ENCODE measurements around the gene R3HCC1L.
"Not testable (repeated sequence)": the region's sequence is repeated elsewhere in the genome, so short reads cannot be mapped to it uniquely, and the experiment has no call there.

Gene R3HCC1L

GRCh38 chr10:98144985-98145384, 10.5 kb downstream of the R3HCC1L start:
- TF ChIP-seq ZNF274 (IDR thresholded peaks at IDR 0.05; ENCODE audit: low read depth, low read length), result no peak
- no peak overlapping the region for H3K4me3 ChIP-seq (ENCODE audit: low read length)

GRCh38 chr10:98149858-98150257, 15.4 kb downstream of the R3HCC1L start:
- no peak for TF ChIP-seq ZNF274 (IDR thresholded peaks at IDR 0.05; ENCODE audit: low read depth, low read length)
- no peak overlapping the region for H3K4me3 ChIP-seq (ENCODE audit: low read length)

GRCh38 chr10:98150544-98150943, 16.1 kb downstream of the R3HCC1L start:
- TF ChIP-seq ZNF274 (IDR thresholded peaks at IDR 0.05; ENCODE audit: low read depth, low read length), result no peak
- H3K4me3 ChIP-seq (ENCODE audit: low read length), result no peak overlapping the region

GRCh38 chr10:98152778-98153177, 18.3 kb downstream of the R3HCC1L start:
- not testable (repeated sequence) for H3K4me3 ChIP-seq (ENCODE audit: low read length)

GRCh38 chr10:98153213-98153958, 18.9 kb downstream of the R3HCC1L start:
- not testable (repeated sequence) for H3K4me3 ChIP-seq (ENCODE audit: low read length)

GRCh38 chr10:98154076-98154475, 19.6 kb downstream of the R3HCC1L start:
- no peak overlapping the region for H3K4me3 ChIP-seq (ENCODE audit: low read length)
- no peak for TF ChIP-seq ZNF274 (IDR thresholded peaks at IDR 0.05; ENCODE audit: low read depth, low read length)

GRCh38 chr10:98158576-98158975, 24.1 kb downstream of the R3HCC1L start:
- no peak overlapping the region for H3K4me3 ChIP-seq (ENCODE audit: low read length)
- no peak for TF ChIP-seq ZNF274 (IDR thresholded peaks at IDR 0.05; ENCODE audit: low read depth, low read length)

GRCh38 chr10:98163941-98164340, 29.5 kb downstream of the R3HCC1L start:
- TF ChIP-seq ZNF274 (IDR thresholded peaks at IDR 0.05; ENCODE audit: low read depth, low read length), result no peak
- no peak overlapping the region for H3K4me3 ChIP-seq (ENCODE audit: low read length)

- no peak overlapping the region for H3K4me3 ChIP-seq (ENCODE audit: low read length)
- no peak for TF ChIP-seq ZNF274 (IDR thresholded peaks at IDR 0.05; ENCODE audit: low read depth, low read length)
These were observed 32.7 kb downstream of the R3HCC1L start for GRCh38 chr10:98167191-98167590.

- no peak overlapping the region for H3K4me3 ChIP-seq (ENCODE audit: low read length)
- TF ChIP-seq ZNF274 (IDR thresholded peaks at IDR 0.05; ENCODE audit: low read depth, low read length), result no peak
These were observed 33.7 kb downstream of the R3HCC1L start for GRCh38 chr10:98168147-98168546.

- no peak for TF ChIP-seq ZNF274 (IDR thresholded peaks at IDR 0.05; ENCODE audit: low read depth, low read length)
- no peak overlapping the region; the same call in 1 of the 2 replicates for H3K4me3 ChIP-seq (ENCODE audit: low read length)
These were observed 34.3 kb downstream of the R3HCC1L start for GRCh38 chr10:98168766-98169165.

GRCh38 chr10:98169379-98169778, 34.9 kb downstream of the R3HCC1L start:
- H3K4me3 ChIP-seq (ENCODE audit: low read length), result no peak overlapping the region
- TF ChIP-seq ZNF274 (IDR thresholded peaks at IDR 0.05; ENCODE audit: low read depth, low read length), result no peak

GRCh38 chr10:98170249-98171117, 36.0 kb downstream of the R3HCC1L start:
- H3K4me3 ChIP-seq (ENCODE audit: low read length), result no peak overlapping the region
- no peak for TF ChIP-seq ZNF274 (IDR thresholded peaks at IDR 0.05; ENCODE audit: low read depth, low read length)

GRCh38 chr10:98172073-98172472, 37.6 kb downstream of the R3HCC1L start:
- TF ChIP-seq ZNF274 (IDR thresholded peaks at IDR 0.05; ENCODE audit: low read depth, low read length), result no peak
- H3K4me3 ChIP-seq (ENCODE audit: low read length), result no peak overlapping the region

GRCh38 chr10:98172495-98172894, 38.0 kb downstream of the R3HCC1L start:
- TF ChIP-seq ZNF274 (IDR thresholded peaks at IDR 0.05; ENCODE audit: low read depth, low read length), result no peak
- no peak overlapping the region for H3K4me3 ChIP-seq (ENCODE audit: low read length)

Data from GM08714 (cell line).